ENCODE data around the gene CROCC2. TPM values are rescaled to one million over a fixed set of nuclear protein-coding genes. Genes with fewer than 3 reads are reported as not detected.

CROCC2 gene
- total RNA-seq, 1 experiment from 2014 or later: not detected

GRCh38 chr2:241035818-241036396 lies 129.8 kb downstream of the CROCC2 start (continued):
- TF ChIP-seq ZBTB33 (IDR thresholded peaks at IDR 0.05; ENCODE audit: extremely low read depth, insufficient replicate concordance, low read length) (no peak), EZH2 (IDR thresholded peaks at IDR 0.05) (no peak), CEBPB (IDR thresholded peaks at IDR 0.05; ENCODE audit: low read depth) (no peak), FOSL1 (IDR thresholded peaks at IDR 0.05; ENCODE audit: low read depth) (no peak), CBX3 (IDR thresholded peaks at IDR 0.05; ENCODE audit: low read depth) (no peak), RAD21 (IDR thresholded peaks at IDR 0.05; ENCODE audit: low read depth) (no peak), JUND (IDR thresholded peaks at IDR 0.05) (no peak), SRF (IDR thresholded peaks at IDR 0.05; ENCODE audit: low read depth) (no peak)

- no peak overlapping the region for H3K27ac ChIP-seq (ENCODE audit: low read depth, low read length)
- no peaks in the 10 kb centered on the region for H3K27me3 ChIP-seq (ENCODE audit: insufficient read depth, low read length)
- TF ChIP-seq EZH2 (IDR thresholded peaks at IDR 0.05) (no peak), FOSL1 (IDR thresholded peaks at IDR 0.05; ENCODE audit: low read depth) (no peak), JUND (IDR thresholded peaks at IDR 0.05) (no peak), CBX3 (IDR thresholded peaks at IDR 0.05; ENCODE audit: low read depth) (no peak), SRF (IDR thresholded peaks at IDR 0.05; ENCODE audit: low read depth) (no peak)
- H3K36me3 ChIP-seq (ENCODE audit: control insufficient read depth in 1 of 2, insufficient read depth in 2 of 2, low read length in 2 of 2): no peaks in the 10 kb centered on the region
- no peak overlapping the region for H3K9ac ChIP-seq (ENCODE audit: low read length)
- DNase-seq (ENCODE audit: low read depth, low spot score) (no peak), ATAC-seq (peak; percentile 41)
- ChIA-PET CTCF (no interaction called here), POLR2A (no interaction called here), RAD21 (ENCODE audit: low non-redundant PET in 1 of 2, low total read pairs in 2 of 2, uncharacterized antibody in 2 of 2, unreplicated experiment in 2 of 2) (no interaction called here)
- H3K79me2 ChIP-seq (ENCODE audit: insufficient read depth, low read length): no peaks in the 10 kb centered on the region
- H3K4me3 ChIP-seq (replicated peaks in 1 of 2; ENCODE audit: low read depth in 1 of 2, low read length in 2 of 2): no peak overlapping the region
- intact Hi-C loops (cut with micrococcal nuclease): no loop called here
- H3K9me3 ChIP-seq (ENCODE audit: control insufficient read depth in 1 of 2, insufficient read depth in 1 of 2, low read depth in 1 of 2, low read length in 2 of 2): no peaks in the 10 kb centered on the region
- no peaks in the 10 kb centered on the region for H4K20me1 ChIP-seq (ENCODE audit: insufficient read depth)
- no peak overlapping the region for H3K4me2 ChIP-seq (ENCODE audit: low read length)
- no TSS peak for BruUV-seq (replicated peaks)
- H3K9me2 ChIP-seq (ENCODE audit: insufficient read depth): no peaks in the 10 kb centered on the region
- H3K4me1 ChIP-seq (ENCODE audit: control insufficient read depth in 1 of 2, insufficient read depth in 2 of 2, low read length in 2 of 2): no peaks in the 10 kb centered on the region
- H2AFZ ChIP-seq (ENCODE audit: low read depth, low read length, poor library complexity, severe bottlenecking): no peak overlapping the region
Observed at GRCh38 chr2:241036397-241036963, 130.3 kb downstream of the CROCC2 start.
